ENCODE data around the gene RPUSD1. TPM values are rescaled to one million over a fixed set of nuclear protein-coding genes. Genes with fewer than 3 reads are reported as not detected.
"Not testable (repeated sequence)": the region's sequence is repeated elsewhere in the genome, so short reads cannot be mapped to it uniquely, and the experiment has no call there.

RPUSD1 gene
- total RNA-seq, 1 donor from 2014 or later, result 26.8 TPM

DNA sequence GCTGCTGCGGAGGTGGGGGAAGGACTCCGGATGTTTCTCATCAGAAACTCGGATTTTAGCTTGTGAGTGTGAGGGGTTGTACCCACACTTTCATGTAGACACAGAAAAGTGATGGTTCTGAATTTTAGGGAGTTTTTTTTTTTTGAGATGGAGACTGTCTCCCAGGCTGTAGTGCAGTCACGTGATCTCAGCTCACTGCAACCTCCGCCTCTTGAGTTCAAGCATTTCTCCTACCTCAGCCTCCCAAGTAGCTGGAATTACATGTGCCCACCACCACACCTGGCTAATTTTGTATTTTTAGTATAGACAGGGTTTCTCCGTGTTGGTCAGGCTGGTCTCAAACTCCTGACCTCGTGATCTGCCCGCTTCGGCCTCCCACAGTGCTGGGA lies 34.7 kb upstream of the RPUSD1 start:
- Mint-ChIP-seq H3K4me1 (ENCODE audit: low read depth) (no peaks in the 10 kb centered on the region), H3K36me3 (ENCODE audit: insufficient read depth) (no peaks in the 10 kb centered on the region), H3K4me3 (ENCODE audit: low read depth) (no peak overlapping the region), H3K27ac (no peak overlapping the region), H3K9me3 (ENCODE audit: low read depth) (no peaks in the 10 kb centered on the region), H3K27me3 (peaks cover 13% of the 10 kb centered on the region)
- TF ChIP-seq, protein P1, sequence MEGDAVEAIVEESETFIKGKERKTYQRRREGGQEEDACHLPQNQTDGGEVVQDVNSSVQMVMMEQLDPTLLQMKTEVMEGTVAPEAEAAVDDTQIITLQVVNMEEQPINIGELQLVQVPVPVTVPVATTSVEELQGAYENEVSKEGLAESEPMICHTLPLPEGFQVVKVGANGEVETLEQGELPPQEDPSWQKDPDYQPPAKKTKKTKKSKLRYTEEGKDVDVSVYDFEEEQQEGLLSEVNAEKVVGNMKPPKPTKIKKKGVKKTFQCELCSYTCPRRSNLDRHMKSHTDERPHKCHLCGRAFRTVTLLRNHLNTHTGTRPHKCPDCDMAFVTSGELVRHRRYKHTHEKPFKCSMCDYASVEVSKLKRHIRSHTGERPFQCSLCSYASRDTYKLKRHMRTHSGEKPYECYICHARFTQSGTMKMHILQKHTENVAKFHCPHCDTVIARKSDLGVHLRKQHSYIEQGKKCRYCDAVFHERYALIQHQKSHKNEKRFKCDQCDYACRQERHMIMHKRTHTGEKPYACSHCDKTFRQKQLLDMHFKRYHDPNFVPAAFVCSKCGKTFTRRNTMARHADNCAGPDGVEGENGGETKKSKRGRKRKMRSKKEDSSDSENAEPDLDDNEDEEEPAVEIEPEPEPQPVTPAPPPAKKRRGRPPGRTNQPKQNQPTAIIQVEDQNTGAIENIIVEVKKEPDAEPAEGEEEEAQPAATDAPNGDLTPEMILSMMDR (IDR thresholded peaks at IDR 0.05; ENCODE audit: unreplicated experiment), result no peak
- no peak for DNase-seq (ENCODE audit: low spot score, unreplicated experiment)

DNA sequence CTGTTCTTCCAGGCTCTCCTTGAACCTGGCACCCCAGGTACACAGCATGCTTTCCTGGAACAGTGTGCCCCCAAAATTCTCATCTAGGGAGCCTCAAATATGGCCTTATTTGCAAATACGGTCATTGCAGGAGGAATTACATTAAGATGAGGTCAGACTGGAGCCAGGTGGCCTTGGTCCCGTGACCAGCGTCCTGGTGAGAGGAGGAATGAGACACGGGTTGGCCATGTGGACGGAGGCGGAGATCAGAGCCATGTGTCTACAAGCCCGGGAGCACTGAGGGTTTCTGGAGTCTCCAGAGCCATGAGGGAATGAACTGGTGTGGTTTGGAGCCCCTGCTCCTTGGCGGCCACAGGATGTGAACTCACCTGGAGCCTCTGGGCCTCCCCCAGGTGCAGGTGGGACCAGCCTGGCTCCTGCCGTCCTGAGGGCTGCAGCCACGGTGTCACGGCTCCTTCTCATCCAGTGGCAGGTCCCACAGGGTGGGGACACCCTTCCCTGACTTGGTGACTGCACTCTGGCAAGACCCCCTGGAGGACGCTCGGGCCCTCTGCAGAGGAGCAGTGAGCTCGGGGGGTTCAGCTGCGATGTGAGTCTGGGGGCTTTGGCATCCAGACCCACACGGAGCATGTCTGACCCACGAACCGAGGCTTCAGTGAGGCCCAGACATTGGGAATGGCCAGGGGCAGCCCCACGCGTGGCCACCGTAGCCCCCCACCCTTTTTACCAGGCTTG lies 34.2 kb upstream of the RPUSD1 start:
- DNase-seq (ENCODE audit: low spot score, unreplicated experiment), result no peak
- Mint-ChIP-seq H3K4me3 (ENCODE audit: low read depth) (no peak overlapping the region), H3K27ac (no peak overlapping the region), H3K27me3 (peaks cover 13% of the 10 kb centered on the region), H3K9me3 (ENCODE audit: low read depth) (no peaks in the 10 kb centered on the region), H3K4me1 (ENCODE audit: low read depth) (no peaks in the 10 kb centered on the region), H3K36me3 (ENCODE audit: insufficient read depth) (no peaks in the 10 kb centered on the region)
- TF ChIP-seq, protein P1 (IDR thresholded peaks at IDR 0.05; ENCODE audit: unreplicated experiment), result no peak

DNA sequence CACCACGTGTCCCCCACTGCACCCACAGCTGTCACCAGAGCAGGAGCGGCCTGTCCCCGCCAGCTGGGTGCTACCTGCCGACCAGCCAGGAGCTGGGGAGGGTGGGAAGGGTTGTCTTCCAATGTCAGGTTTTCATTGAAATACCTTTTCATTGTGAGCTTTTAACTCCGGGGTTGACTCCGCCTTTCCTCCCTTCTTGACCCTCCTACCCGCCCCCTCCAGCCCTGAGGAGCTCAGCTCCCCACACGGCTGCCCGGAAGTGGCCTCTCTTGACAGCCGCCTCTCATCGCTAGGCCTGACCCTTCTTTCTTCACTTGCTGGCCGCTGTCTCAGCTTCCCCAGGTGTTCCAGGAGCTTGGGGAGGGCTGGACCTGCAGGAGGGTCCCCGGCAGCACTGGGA lies 33.6 kb upstream of the RPUSD1 start:
- TF ChIP-seq, protein P1 (IDR thresholded peaks at IDR 0.05; ENCODE audit: unreplicated experiment), result no peak
- Mint-ChIP-seq H3K4me1 (ENCODE audit: low read depth) (no peaks in the 10 kb centered on the region), H3K27ac (no peak overlapping the region), H3K27me3 (peaks cover 13% of the 10 kb centered on the region), H3K4me3 (ENCODE audit: low read depth) (no peak overlapping the region), H3K9me3 (ENCODE audit: low read depth) (no peaks in the 10 kb centered on the region), H3K36me3 (ENCODE audit: insufficient read depth) (no peaks in the 10 kb centered on the region)
- no peak for DNase-seq (ENCODE audit: low spot score, unreplicated experiment)

DNA sequence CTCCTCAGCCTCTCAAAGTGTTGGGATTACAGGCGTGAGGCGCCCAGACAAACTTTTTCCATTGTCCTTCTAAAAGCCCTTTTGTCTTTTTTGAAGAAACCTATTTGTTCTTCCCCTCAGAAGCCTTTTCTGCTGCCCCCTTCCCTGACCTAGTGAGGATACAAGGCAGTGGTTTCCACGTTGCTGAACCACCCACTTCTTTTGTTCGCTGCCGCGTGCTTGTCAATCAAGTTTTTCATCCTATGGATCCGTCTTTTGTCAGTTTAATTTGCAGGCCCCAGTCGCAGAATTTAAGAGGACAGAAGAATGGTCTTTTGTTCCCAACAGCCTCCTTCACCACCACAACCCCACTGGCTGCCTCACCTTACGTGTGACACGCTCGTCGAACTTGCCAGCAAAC lies 32.6 kb upstream of the RPUSD1 start:
- H3K4me3 Mint-ChIP-seq (ENCODE audit: low read depth), result no peak overlapping the region
- H3K4me1 Mint-ChIP-seq (ENCODE audit: low read depth), result no peaks in the 10 kb centered on the region
- no peak for DNase-seq (ENCODE audit: low spot score, unreplicated experiment)
- H3K27me3 Mint-ChIP-seq, result peaks cover 10% of the 10 kb centered on the region
- TF ChIP-seq, protein P1 (IDR thresholded peaks at IDR 0.05; ENCODE audit: unreplicated experiment), result no peak
- no peaks in the 10 kb centered on the region for H3K9me3 Mint-ChIP-seq (ENCODE audit: low read depth)
- no peaks in the 10 kb centered on the region for H3K36me3 Mint-ChIP-seq (ENCODE audit: insufficient read depth)
- no peak overlapping the region for H3K27ac Mint-ChIP-seq

DNA sequence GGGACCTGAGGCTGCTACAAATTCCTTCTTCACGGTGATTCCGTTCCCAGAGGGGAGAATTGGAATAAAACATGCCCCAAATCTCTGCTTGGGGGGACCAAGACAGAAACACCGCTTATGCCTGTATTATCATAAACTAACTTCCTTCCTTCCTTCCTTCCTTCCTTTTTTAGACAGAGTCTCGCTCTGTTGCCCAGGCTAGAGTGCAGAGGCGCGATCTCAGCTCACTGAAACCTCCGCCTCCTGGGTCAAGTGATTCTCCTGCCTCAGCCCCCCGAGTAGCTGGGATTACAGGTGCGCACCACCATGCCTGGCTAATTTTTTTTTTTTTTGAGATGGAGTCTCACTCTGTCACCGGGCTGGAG lies 31.8 kb upstream of the RPUSD1 start:
- H3K36me3 Mint-ChIP-seq (ENCODE audit: insufficient read depth); H3K4me1 Mint-ChIP-seq (ENCODE audit: low read depth); DNase-seq (ENCODE audit: low spot score, unreplicated experiment); H3K27me3 Mint-ChIP-seq; H3K27ac Mint-ChIP-seq; H3K4me3 Mint-ChIP-seq (ENCODE audit: low read depth); H3K9me3 Mint-ChIP-seq (ENCODE audit: low read depth): not testable (repeated sequence)

DNA sequence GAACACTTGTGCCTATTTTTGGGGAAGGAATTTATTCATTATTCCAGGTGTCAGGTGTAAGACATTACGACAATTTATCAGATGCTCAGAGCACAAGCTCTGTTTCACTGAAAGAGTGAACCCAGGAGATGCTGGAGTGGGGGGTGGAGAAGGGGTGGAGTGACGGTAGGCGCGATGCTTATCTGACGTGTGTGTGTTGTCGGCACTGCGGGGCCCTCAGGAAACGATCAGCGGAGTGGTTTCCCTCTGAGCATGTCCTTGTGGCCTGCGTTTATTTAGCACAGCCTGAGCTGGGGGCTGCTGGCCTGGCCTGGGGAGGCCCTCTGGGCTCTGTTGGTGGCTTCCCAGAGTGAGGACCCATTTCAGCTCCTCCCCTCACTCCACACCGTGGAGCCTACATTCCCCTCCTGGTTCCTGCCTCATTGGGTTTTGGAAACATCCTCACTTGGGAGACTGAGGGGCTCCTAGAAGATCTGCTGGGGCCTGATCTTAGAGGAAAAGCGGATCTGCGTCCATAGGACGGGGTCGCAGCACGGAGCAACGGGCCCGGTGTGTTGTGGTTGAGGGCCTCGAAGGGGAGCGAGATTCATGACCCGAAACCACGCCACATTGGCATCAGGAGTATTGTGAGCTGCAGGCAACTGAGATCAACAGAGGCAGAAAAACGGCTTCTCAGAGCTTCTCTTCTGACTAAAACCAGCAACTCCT lies 31.3 kb upstream of the RPUSD1 start:
- Mint-ChIP-seq H3K4me3 (ENCODE audit: low read depth) (no peak overlapping the region), H3K27me3 (peaks cover 9% of the 10 kb centered on the region), H3K9me3 (ENCODE audit: low read depth) (no peaks in the 10 kb centered on the region), H3K4me1 (ENCODE audit: low read depth) (no peaks in the 10 kb centered on the region), H3K27ac (no peak overlapping the region), H3K36me3 (ENCODE audit: insufficient read depth) (no peaks in the 10 kb centered on the region)
- TF ChIP-seq, protein P1 (IDR thresholded peaks at IDR 0.05; ENCODE audit: unreplicated experiment), result no peak
- DNase-seq (ENCODE audit: low spot score, unreplicated experiment), result no peak

All from progenitor cell of endocrine pancreas (in vitro differentiated cells).